Activated naive CD4-positive, alpha-beta T cell treated with anti-CD3 and anti-CD28 coated beads for 36 hours (primary cell): ENCODE measurements around the gene LY6G5C. TPM values are rescaled to one million over a fixed set of nuclear protein-coding genes. Genes with fewer than 3 reads are reported as not detected.
A peak's percentile ranks its signal among the peaks of the same experiment; 100 is the strongest.

ENCODE experiments used
- CTCF ChIA-PET: fragments of 350-600 bp; sonication (Branson Sonifier 250); formaldehyde crosslinking; loops from one replicate; lab custom pipeline; 2021; ENCODE audit warnings: antibody characterized with exemption; lab: Charles Lee
- DNase-seq: peaks from one replicate; pipeline ENCODE4 v3.0.0-alpha.2; 2020
- H3K27ac Mint-ChIP-seq: one replicate; pipeline ENCODE4 v1.8.0; 2021; ENCODE audit warnings: mild to moderate bottlenecking, mixed read lengths
- H3K27me3 Mint-ChIP-seq: one replicate; pipeline ENCODE4 v1.8.0; 2021; ENCODE audit warnings: low read depth, mixed read lengths
- H3K36me3 Mint-ChIP-seq: one replicate; pipeline ENCODE4 v1.8.0; 2021; ENCODE audit warnings: low read depth, mixed read lengths
- H3K4me1 Mint-ChIP-seq: one replicate; pipeline ENCODE4 v1.8.0; 2021; ENCODE audit warnings: low read depth, mixed read lengths
- H3K4me3 Mint-ChIP-seq: one replicate; pipeline ENCODE4 v1.8.0; 2021; ENCODE audit warnings: mild to moderate bottlenecking, moderate library complexity, mixed read lengths
- H3K9me3 Mint-ChIP-seq: one replicate; pipeline ENCODE4 v1.8.0; 2021; ENCODE audit warnings: mixed read lengths
- intact Hi-C: fragments of 100-400 bp; cut with micrococcal nuclease; formaldehyde crosslinking; loops from one replicate; pipeline ENCODE4 v1.15.1; 2023
- total RNA-seq, 2 experiments: library from RNA; stranded (reverse); gene quantifications; one replicate each; pipeline ENCODE4 v1.2.3, GENCODE V29; 2021

The LY6G5C gene
- total RNA-seq, 2 experiments from 2014 or later = 0.93 to 1.4 TPM

- H3K4me3 Mint-ChIP-seq = no peak overlapping the region
- no peaks in the 10 kb centered on the region for H3K9me3 Mint-ChIP-seq
- DNase-seq = no peak
- intact Hi-C loops = no loop called here
- H3K27me3 Mint-ChIP-seq = no peaks in the 10 kb centered on the region
- CTCF ChIA-PET = no interaction called here
- H3K36me3 Mint-ChIP-seq = peaks cover 29% of the 10 kb centered on the region
- H3K27ac Mint-ChIP-seq = peak overlapping the region; percentile 51
- H3K4me1 Mint-ChIP-seq = peaks cover 1% of the 10 kb centered on the region
These were observed 41.4 kb downstream of the LY6G5C start for GRCh38 chr6:31639449-31639861.

DNA sequence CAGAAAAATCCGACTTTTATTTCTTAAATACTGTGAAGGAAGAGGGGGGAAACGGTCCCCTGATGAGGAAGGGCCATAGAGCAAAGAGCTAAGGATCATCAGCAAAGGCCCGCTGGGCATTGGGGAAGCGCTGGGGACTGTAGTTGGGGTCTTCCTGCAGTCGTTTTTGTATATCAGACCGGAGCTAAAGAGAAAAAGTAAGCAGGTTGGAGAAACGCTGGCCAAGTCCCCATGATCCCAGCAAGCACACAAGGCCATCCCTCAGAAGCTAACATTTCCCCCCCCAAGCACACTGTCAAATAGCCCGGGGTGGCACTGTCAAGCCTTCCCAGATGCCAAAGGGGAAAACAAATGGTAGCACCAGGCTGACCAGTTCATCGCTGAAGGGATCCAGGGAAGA, 41.8 kb downstream of the LY6G5C start:
- Mint-ChIP-seq H3K36me3 (peaks cover 31% of the 10 kb centered on the region), H3K4me1 (peaks cover 1% of the 10 kb centered on the region), H3K9me3 (no peaks in the 10 kb centered on the region), H3K27ac (no peak overlapping the region), H3K27me3 (no peaks in the 10 kb centered on the region), H3K4me3 (no peak overlapping the region)
- CTCF ChIA-PET = interaction anchor here (0.6 kb wide), 1 partner anchor 160 kb away, joined by 7 read pairs; no protein-coding TSS in a partner anchor
- intact Hi-C loops = no loop called here
- no peak for DNase-seq

GRCh38 chr6:31636698-31637596, 43.9 kb downstream of the LY6G5C start:
- Mint-ChIP-seq H3K27ac (no peak overlapping the region), H3K27me3 (no peaks in the 10 kb centered on the region), H3K9me3 (no peaks in the 10 kb centered on the region), H3K4me3 (no peak overlapping the region), H3K4me1 (peaks cover 1% of the 10 kb centered on the region), H3K36me3 (peaks cover 45% of the 10 kb centered on the region)
- DNase-seq = no peak
- CTCF ChIA-PET = no interaction called here
- intact Hi-C loops = no loop called here

DNA sequence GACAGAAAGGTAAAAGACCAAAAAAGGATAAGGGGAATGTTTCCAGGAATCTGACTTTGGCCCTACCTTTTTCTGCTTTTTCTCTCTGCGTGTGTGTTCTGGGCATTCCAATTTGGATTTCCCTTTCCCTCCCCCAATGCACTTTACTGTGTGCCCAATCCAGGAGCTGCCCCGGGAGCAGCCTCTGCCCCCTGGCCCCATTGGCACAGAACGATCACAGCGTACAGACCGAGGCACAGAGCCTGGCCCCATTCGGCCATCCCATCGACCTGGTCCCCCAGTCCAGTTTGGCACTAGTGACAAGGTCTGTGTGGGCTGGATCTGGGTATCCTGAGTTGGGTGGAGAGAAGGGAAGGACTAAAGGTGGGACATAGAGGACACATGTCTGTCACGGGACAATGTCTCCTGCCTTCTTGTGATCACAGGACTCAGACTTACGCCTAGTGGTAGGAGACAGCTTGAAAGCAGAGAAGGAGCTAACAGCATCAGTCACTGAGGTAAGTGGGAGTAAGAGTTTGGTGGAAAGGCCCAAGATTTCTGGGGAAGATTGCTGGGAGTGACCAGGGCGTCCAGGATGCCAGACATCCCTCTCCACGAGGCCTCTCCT, 45.8 kb downstream of the LY6G5C start:
- H3K27me3 Mint-ChIP-seq = no peaks in the 10 kb centered on the region
- H3K4me3 Mint-ChIP-seq = no peak overlapping the region
- CTCF ChIA-PET = no interaction called here
- no peak for DNase-seq
- H3K9me3 Mint-ChIP-seq = no peaks in the 10 kb centered on the region
- peaks cover 55% of the 10 kb centered on the region for H3K36me3 Mint-ChIP-seq
- peak overlapping the region; percentile 47 for H3K27ac Mint-ChIP-seq
- intact Hi-C loops = no loop called here
- H3K4me1 Mint-ChIP-seq = peaks cover 1% of the 10 kb centered on the region

DNA sequence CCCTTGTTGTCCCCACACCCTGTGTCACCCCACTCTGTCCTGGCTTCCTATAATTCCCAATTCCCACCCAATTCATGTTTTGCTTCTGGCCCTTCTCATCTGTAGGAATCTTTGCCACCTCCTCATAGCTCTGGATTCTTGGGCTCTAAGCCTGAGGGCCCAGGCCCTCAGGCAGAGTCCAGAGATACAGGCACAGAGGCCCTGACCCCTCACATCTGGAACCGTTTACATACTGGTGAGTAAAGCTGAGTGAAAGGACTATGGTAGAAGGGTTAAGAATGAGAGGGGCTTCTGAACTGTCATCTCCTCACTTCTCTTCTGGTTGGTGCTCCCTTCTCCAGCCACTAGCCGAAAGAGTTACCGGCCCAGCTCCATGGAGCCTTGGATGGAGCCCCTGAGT, 46.7 kb downstream of the LY6G5C start:
- Mint-ChIP-seq H3K4me3 (no peak overlapping the region), H3K27me3 (no peaks in the 10 kb centered on the region), H3K36me3 (peaks cover 63% of the 10 kb centered on the region), H3K27ac (no peak overlapping the region), H3K9me3 (no peaks in the 10 kb centered on the region), H3K4me1 (no peaks in the 10 kb centered on the region)
- intact Hi-C loops = no loop called here
- CTCF ChIA-PET = interaction anchor here (0.7 kb wide), 1 partner anchor 12 kb away, joined by 4 read pairs; no protein-coding TSS in a partner anchor
- no peak for DNase-seq

DNA sequence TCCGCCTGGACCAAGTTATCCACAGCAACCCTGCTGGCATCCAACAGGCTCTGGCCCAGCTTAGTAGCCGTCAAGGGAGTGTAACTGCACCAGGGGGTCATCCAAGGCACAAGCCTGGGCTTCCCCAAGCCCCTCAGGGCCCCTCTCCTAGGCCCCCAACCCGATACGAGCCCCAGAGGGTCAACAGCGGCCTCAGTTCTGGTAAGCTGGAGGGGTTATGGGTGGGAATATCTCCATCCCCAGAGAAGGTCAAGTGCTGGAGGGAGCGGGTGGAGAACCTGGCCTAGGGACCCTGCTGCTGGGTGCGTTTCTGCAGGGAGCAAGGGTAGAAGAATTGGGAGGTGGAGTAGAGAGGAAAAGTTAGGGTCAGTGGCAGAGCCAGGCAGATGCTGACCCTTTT, 47.4 kb downstream of the LY6G5C start:
- DNase-seq = no peak
- H3K9me3 Mint-ChIP-seq = no peaks in the 10 kb centered on the region
- H3K27ac Mint-ChIP-seq = peak overlapping the region; percentile 13
- intact Hi-C loops = no loop called here
- no peaks in the 10 kb centered on the region for H3K4me1 Mint-ChIP-seq
- no peaks in the 10 kb centered on the region for H3K27me3 Mint-ChIP-seq
- CTCF ChIA-PET = no interaction called here
- no peak overlapping the region for H3K4me3 Mint-ChIP-seq
- H3K36me3 Mint-ChIP-seq = peaks cover 66% of the 10 kb centered on the region

DNA sequence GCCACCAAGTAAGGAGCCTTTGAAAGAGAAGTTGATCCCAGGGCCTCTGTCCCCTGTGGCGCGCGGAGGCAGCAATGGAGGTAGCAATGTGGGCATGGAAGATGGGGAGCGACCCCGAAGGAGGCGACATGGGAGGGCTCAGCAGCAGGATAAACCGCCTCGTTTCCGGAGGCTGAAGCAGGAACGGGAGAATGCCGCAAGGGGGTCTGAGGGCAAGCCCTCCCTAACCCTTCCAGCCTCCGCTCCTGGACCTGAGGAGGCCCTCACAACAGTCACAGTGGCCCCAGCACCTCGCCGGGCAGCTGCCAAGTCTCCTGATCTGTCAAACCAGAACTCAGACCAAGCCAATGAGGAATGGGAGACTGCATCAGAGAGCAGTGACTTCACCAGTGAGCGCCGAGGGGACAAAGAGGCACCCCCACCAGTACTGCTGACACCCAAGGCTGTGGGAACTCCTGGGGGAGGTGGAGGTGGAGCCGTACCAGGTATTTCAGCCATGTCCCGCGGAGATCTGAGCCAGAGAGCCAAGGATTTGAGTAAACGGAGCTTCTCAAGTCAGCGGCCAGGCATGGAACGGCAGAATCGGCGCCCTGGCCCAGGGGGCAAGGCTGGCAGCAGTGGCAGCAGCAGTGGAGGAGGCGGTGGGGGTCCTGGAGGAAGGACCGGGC, 48.5 kb downstream of the LY6G5C start:
- H3K27ac Mint-ChIP-seq = no peak overlapping the region
- no peak for DNase-seq
- CTCF ChIA-PET = no interaction called here
- H3K27me3 Mint-ChIP-seq = no peaks in the 10 kb centered on the region
- no peaks in the 10 kb centered on the region for H3K9me3 Mint-ChIP-seq
- intact Hi-C loops = no loop called here
- no peaks in the 10 kb centered on the region for H3K4me1 Mint-ChIP-seq
- H3K4me3 Mint-ChIP-seq = peak overlapping the region; percentile 21
- H3K36me3 Mint-ChIP-seq = peaks cover 74% of the 10 kb centered on the region

- H3K36me3 Mint-ChIP-seq = peaks cover 73% of the 10 kb centered on the region
- H3K4me1 Mint-ChIP-seq = no peaks in the 10 kb centered on the region
- no peaks in the 10 kb centered on the region for H3K27me3 Mint-ChIP-seq
- no peak overlapping the region for H3K4me3 Mint-ChIP-seq
- H3K9me3 Mint-ChIP-seq = no peaks in the 10 kb centered on the region
- CTCF ChIA-PET = no interaction called here
- intact Hi-C loops = no loop called here
- no peak for DNase-seq
- H3K27ac Mint-ChIP-seq = no peak overlapping the region
These were observed 49.1 kb downstream of the LY6G5C start for GRCh38 chr6:31631681-31632278.

DNA sequence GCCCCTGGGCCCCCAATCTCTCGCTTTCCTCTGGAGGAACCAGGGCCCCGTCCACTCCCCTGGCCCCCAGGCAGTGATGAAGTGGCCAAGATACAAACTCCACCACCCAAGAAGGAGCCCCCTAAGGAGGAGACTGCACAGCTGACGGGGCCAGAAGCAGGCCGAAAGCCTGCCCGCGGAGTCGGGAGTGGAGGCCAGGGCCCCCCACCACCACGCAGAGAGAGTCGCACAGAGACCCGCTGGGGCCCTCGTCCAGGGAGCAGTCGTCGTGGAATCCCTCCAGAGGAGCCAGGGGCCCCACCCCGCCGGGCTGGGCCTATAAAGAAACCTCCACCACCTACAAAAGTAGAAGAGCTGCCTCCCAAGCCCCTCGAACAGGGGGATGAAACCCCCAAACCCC, 49.7 kb downstream of the LY6G5C start:
- Mint-ChIP-seq H3K36me3 (peaks cover 73% of the 10 kb centered on the region), H3K4me1 (no peaks in the 10 kb centered on the region), H3K27ac (no peak overlapping the region), H3K4me3 (no peak overlapping the region), H3K27me3 (no peaks in the 10 kb centered on the region), H3K9me3 (no peaks in the 10 kb centered on the region)
- intact Hi-C loops = no loop called here
- CTCF ChIA-PET = no interaction called here
- DNase-seq = no peak

DNA sequence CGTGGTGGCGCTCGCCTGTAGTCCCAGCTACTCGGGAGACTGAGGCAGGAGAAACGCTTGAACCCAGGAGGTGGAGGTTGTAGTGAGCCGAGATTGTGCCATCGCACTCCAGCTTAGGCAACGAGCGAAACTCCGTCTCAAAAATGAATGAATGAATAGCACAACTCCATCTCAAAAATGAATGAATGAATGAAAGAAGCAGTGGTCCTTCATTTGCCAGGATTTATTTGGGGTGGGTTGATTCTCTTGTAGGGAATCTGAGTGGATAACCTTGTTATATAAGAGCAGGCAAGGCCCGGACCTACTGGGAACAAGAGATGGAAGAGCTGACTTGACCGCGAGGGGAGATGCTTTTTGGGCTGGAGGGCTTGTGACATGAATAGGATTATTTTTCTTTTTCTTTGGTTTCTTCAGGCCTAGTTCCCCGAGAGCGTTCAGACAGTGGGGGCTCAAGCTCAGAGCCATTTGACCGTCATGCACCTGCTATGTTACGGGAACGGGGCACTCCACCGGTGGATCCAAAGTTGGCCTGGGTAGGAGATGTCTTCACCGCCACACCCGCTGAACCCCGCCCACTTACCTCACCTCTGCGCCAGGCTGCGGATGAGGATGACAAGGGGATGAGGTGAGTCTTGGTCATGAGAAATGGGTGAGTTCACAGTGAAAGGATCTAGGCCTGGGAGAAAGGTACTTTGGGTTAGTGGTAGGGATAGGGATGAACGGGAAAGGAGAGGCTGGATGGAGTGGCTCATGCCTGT, 50.5 kb downstream of the LY6G5C start:
- Mint-ChIP-seq H3K36me3 (peaks cover 76% of the 10 kb centered on the region), H3K27me3 (no peaks in the 10 kb centered on the region), H3K4me3 (no peak overlapping the region), H3K4me1 (peaks cover 4% of the 10 kb centered on the region), H3K9me3 (no peaks in the 10 kb centered on the region), H3K27ac (peak overlapping the region; percentile 46)
- no peak for DNase-seq
- CTCF ChIA-PET = no interaction called here
- intact Hi-C loops = no loop called here

DNA sequence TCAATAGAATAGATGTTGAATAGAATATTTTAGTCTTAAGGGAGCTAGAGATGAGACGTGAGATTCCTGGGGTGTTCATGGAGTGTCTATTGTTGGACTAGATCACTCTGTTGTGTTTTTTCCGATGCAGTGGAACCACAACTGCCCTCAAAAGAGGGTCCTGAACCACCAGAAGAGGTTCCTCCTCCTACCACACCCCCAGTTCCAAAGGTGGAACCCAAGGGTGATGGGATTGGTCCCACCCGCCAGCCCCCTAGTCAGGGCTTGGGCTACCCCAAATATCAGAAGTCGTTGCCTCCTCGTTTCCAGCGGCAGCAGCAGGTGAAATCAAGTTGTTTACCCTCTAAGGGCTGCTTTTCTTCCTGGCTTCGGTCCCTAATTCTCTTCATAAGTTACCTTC, 51.9 kb downstream of the LY6G5C start:
- CTCF ChIA-PET = no interaction called here
- intact Hi-C loops = no loop called here
- Mint-ChIP-seq H3K27ac (no peak overlapping the region), H3K4me3 (no peak overlapping the region), H3K27me3 (no peaks in the 10 kb centered on the region), H3K9me3 (no peaks in the 10 kb centered on the region), H3K4me1 (peaks cover 5% of the 10 kb centered on the region), H3K36me3 (peaks cover 80% of the 10 kb centered on the region)
- DNase-seq = no peak
